22Rv1 (cell line): ENCODE results near the gene NCKAP5.

Experiments used
- ZFX ChIP-seq: fragments of 450-650 bp; IDR thresholded peaks from 2 replicates; pipeline ENCODE4 v1.6.1; 2017; ENCODE audit warnings: antibody characterized with exemption, borderline replicate concordance
- TF ChIP-seq, protein P1 (sequence below): fragments of 450-650 bp; IDR thresholded peaks from 2 replicates; pipeline ENCODE4 v1.5.1; 2017; ENCODE audit warnings: mild to moderate bottlenecking

DNA sequence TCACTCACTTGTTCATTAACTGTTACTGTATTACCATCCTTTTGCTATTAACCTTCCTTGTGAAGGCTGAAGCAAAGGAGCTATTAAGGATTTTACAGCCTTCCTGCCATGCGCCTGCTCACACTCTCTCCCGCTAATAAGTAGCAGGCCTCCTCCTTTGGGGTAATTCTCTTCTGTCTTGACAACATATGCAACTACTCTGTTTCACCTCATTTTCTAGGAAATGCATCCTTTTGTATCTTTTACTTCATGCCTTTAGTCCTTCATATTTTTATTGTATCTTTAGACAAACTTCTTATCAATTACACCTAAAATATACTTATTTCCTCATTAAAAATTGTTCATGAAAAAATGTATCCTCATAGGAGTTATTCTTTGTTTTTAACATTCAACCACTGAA, 463.4 kb downstream of the NCKAP5 start:
- TF ChIP-seq, protein P1, sequence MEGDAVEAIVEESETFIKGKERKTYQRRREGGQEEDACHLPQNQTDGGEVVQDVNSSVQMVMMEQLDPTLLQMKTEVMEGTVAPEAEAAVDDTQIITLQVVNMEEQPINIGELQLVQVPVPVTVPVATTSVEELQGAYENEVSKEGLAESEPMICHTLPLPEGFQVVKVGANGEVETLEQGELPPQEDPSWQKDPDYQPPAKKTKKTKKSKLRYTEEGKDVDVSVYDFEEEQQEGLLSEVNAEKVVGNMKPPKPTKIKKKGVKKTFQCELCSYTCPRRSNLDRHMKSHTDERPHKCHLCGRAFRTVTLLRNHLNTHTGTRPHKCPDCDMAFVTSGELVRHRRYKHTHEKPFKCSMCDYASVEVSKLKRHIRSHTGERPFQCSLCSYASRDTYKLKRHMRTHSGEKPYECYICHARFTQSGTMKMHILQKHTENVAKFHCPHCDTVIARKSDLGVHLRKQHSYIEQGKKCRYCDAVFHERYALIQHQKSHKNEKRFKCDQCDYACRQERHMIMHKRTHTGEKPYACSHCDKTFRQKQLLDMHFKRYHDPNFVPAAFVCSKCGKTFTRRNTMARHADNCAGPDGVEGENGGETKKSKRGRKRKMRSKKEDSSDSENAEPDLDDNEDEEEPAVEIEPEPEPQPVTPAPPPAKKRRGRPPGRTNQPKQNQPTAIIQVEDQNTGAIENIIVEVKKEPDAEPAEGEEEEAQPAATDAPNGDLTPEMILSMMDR, result no peak
- no peak for TF ChIP-seq ZFX
